ENCODE data around the gene MOBP. TPM values are rescaled to one million over a fixed set of nuclear protein-coding genes. Genes with fewer than 3 reads are reported as not detected.

Gene MOBP
- total RNA-seq, 4 donors from 2014 or later: not detected

DNA sequence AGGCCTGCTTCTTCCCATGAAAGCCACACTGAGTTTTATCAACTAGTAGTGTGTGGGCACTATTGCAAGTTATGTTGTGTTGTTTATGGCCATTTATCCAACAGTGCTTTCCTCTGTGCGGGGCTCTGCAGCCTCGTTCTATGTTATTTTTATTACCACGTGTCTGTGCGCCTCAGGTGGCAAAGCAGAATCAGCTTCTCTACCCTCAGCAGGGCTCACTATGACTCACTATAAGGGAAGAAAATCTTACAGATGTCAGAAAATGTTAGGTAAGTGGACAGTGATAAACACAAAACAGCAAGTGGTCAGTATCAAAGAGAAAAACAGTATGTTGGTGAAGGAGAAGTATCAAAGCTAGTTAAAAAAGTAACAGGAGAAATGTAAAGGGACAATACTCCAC, 61.4 kb downstream of the MOBP start:
- TF ChIP-seq, protein P1, sequence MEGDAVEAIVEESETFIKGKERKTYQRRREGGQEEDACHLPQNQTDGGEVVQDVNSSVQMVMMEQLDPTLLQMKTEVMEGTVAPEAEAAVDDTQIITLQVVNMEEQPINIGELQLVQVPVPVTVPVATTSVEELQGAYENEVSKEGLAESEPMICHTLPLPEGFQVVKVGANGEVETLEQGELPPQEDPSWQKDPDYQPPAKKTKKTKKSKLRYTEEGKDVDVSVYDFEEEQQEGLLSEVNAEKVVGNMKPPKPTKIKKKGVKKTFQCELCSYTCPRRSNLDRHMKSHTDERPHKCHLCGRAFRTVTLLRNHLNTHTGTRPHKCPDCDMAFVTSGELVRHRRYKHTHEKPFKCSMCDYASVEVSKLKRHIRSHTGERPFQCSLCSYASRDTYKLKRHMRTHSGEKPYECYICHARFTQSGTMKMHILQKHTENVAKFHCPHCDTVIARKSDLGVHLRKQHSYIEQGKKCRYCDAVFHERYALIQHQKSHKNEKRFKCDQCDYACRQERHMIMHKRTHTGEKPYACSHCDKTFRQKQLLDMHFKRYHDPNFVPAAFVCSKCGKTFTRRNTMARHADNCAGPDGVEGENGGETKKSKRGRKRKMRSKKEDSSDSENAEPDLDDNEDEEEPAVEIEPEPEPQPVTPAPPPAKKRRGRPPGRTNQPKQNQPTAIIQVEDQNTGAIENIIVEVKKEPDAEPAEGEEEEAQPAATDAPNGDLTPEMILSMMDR (IDR thresholded peaks at IDR 0.05): no peak
- TF ChIP-seq POLR2A (IDR thresholded peaks at IDR 0.05): no peak
- no peak for DNase-seq

DNA sequence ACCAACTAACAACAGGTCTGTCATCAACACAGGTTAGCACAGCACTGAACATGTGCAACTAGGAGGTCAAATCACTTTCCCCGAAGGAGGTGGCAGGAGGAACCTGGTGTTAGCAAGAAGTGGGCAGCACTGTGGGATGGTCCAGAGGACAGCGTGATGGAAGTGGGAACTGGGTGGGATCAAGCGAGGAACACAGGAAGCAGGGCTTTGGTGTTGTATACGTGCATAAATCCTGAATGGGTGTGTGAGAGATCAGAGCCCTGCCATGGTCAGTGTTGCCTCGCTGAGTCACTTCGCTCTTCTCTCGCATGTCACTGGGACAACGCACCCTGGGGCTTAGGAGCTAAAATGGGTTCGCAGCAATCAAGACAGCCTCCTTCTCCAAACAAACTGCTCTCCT, 62.1 kb downstream of the MOBP start:
- Histone ChIP-seq H3K27ac (no peak overlapping the region), H3K27me3 (no peaks in the 10 kb centered on the region), H3K36me3 (no peaks in the 10 kb centered on the region), H3K9me3 (no peaks in the 10 kb centered on the region), H3K4me3 (no peak overlapping the region), H3K4me1 (no peaks in the 10 kb centered on the region)
- DNase-seq: no peak
- TF ChIP-seq, protein P1 (IDR thresholded peaks at IDR 0.05): no peak
- no peak for TF ChIP-seq POLR2A (IDR thresholded peaks at IDR 0.05)

More for the DNA sequence above, 61.4 kb downstream of the MOBP start:
- no peaks in the 10 kb centered on the region for H3K9me3 ChIP-seq
- no peaks in the 10 kb centered on the region for H3K36me3 ChIP-seq
- no peaks in the 10 kb centered on the region for H3K4me1 ChIP-seq
- no peak overlapping the region for H3K27ac ChIP-seq
- no peak overlapping the region for H3K4me3 ChIP-seq
- no peaks in the 10 kb centered on the region for H3K27me3 ChIP-seq

DNA sequence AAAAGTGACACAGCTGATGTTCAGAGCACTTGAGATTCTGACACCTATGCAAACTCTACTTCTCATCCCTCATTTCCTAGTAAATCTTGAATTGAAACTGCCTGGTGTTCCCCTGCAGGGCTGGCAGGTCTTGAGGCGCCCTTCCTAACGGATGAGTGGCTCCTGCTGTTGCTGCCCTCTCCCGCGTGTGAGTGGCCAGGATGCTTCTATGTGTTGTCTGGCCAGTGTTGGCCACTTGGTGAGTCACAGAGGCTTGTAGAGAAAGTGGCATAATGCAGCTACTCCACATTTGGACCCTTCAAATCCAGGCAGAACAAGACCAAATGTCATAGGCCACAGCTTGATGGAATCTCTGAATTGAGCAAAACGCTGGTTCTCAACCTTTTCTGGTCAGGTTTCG, 63.6 kb downstream of the MOBP start:
- TF ChIP-seq, protein P1 (IDR thresholded peaks at IDR 0.05): no peak
- Histone ChIP-seq H3K4me3 (no peak overlapping the region), H3K4me1 (no peaks in the 10 kb centered on the region), H3K9me3 (no peaks in the 10 kb centered on the region), H3K36me3 (no peaks in the 10 kb centered on the region), H3K27ac (no peak overlapping the region), H3K27me3 (no peaks in the 10 kb centered on the region)
- no peak for DNase-seq

DNA sequence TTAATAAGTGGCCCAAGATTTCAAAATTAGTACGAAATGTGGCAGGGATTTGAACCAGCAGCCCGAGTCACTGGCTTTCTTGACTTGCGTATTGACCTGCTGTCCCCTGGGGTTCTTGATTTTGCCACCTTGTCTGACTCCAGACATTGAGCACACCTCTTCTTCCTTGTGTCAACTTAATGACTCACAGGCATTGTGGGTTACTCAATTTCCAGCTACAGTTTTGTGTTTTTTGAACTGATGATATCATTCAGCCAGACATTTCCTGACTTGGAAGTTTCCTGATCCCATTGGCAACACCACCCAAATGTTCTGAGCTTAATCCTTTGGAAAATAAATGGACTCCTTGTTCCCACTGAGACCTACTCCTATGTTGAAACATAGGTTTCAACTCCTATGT, 64.2 kb downstream of the MOBP start:
- no peak for DNase-seq
- no peaks in the 10 kb centered on the region for H3K27me3 ChIP-seq
- H3K4me1 ChIP-seq: no peaks in the 10 kb centered on the region
- no peaks in the 10 kb centered on the region for H3K9me3 ChIP-seq
- no peak overlapping the region for H3K27ac ChIP-seq
- no peak for TF ChIP-seq POLR2A (IDR thresholded peaks at IDR 0.05)
- TF ChIP-seq, protein P1 (IDR thresholded peaks at IDR 0.05): no peak
- no peak overlapping the region for H3K4me3 ChIP-seq
- no peaks in the 10 kb centered on the region for H3K36me3 ChIP-seq

DNA sequence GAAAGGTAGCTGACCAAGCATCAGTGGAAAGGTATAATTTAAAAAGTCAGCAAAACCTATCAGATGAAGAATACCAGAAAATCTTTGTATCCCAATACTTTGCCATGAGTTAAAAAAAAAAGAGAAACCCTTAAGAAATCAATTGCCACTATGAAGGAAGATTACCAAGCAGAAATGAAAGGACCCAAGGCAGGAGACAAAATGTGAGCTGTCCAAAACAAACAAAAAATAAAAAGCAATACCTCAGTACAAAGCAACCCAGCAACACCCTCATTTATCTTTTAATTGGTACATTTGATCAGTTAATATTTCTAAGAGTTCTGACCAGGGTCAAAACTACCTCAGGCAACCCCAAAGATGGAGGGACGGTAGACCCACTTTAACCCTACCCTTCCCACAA, 65.3 kb downstream of the MOBP start:
- no peaks in the 10 kb centered on the region for H3K9me3 ChIP-seq
- no peak overlapping the region for H3K4me3 ChIP-seq
- no peaks in the 10 kb centered on the region for H3K27me3 ChIP-seq
- no peak overlapping the region for H3K27ac ChIP-seq
- H3K36me3 ChIP-seq: no peaks in the 10 kb centered on the region
- no peak for DNase-seq
- no peaks in the 10 kb centered on the region for H3K4me1 ChIP-seq
- no peak for TF ChIP-seq POLR2A (IDR thresholded peaks at IDR 0.05)
- TF ChIP-seq, protein P1 (IDR thresholded peaks at IDR 0.05): no peak

DNA sequence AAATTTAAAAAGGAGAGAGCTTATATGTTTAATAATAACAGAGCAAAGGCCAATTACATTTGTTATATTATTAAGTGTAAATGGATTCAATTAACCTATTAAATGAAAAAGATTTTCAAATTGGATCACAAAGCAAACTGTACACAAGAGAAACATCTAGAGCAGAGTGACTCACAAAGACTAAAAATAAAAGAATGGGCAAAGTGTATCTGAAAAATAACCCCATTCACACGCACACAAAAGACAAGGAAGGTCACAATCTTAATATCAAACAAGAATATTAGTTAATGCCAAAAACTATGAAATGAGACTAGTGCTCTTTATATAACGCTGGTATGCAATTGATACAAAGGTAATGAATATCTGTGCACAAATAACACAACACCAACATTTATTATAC, 65.7 kb downstream of the MOBP start:
- Histone ChIP-seq H3K9me3 (no peaks in the 10 kb centered on the region), H3K36me3 (no peaks in the 10 kb centered on the region), H3K27me3 (no peaks in the 10 kb centered on the region), H3K27ac (no peak overlapping the region), H3K4me1 (no peaks in the 10 kb centered on the region), H3K4me3 (no peak overlapping the region)
- no peak for TF ChIP-seq POLR2A (IDR thresholded peaks at IDR 0.05)
- TF ChIP-seq, protein P1 (IDR thresholded peaks at IDR 0.05): no peak
- DNase-seq: no peak

All from Peyer's patch (tissue), 4 donors.